Measurements from ENCODE around the gene PHACTR4. TPM values are rescaled to one million over a fixed set of nuclear protein-coding genes. Genes with fewer than 3 reads are reported as not detected.
A peak's percentile ranks its signal among the peaks of the same experiment; 100 is the strongest.

The PHACTR4 gene
- total and polyA plus RNA-seq, 12 donors = 12.0 to 44.8 (median 23.0) TPM

- Histone ChIP-seq H3K4me1 (replicated peaks in 1 of 2) (peaks cover 0 to 5% of the 10 kb centered on the region in 2 donors), H3K9me3 (replicated peaks in 1 of 3) (no peaks in the 10 kb centered on the region), H3K27me3 (no peaks in the 10 kb centered on the region), H3K4me3 (no peak overlapping the region), H3K27ac (no peak overlapping the region), H3K36me3 (replicated peaks in 1 of 2) (peaks cover 0 to 24% of the 10 kb centered on the region in 2 donors)
- intact Hi-C loops (cut with DNase I) = no loop called here
- TF ChIP-seq POLR2A (IDR thresholded peaks at IDR 0.05) (no peak), CTCF (IDR thresholded peaks at IDR 0.05) (no peak)
- WGBS, 4 donors = 82 to 90% (median 89%) methylated on average over 4 of the region's 4 CpGs
- no peak for DNase-seq
These were observed 130.0 kb downstream of the PHACTR4 start for GRCh38 chr1:28499553-28499952.

- intact Hi-C loops (cut with DNase I) = loop anchor here in 1 of 2 donors (10.0 kb wide), 1 partner anchor 87 kb away; no protein-coding TSS in a partner anchor
- DNase-seq = no peak
- H3K4me1 ChIP-seq (replicated peaks in 1 of 2) = peaks cover 0 to 5% of the 10 kb centered on the region in 2 donors
- H3K27ac ChIP-seq = peak overlapping the region in 3 of 5 donors; percentile 11 to 68 (median 59)
- no peaks in the 10 kb centered on the region for H3K27me3 ChIP-seq
- H3K36me3 ChIP-seq (replicated peaks in 1 of 2) = peaks cover 0 to 2% of the 10 kb centered on the region in 2 donors
- 79 to 89% (median 83%) methylated on average over 4 of the region's 4 CpGs for WGBS, 4 donors
- H3K4me3 ChIP-seq = no peak overlapping the region
- TF ChIP-seq CTCF (IDR thresholded peaks at IDR 0.05) (no peak), POLR2A (IDR thresholded peaks at IDR 0.05) (no peak)
- H3K9me3 ChIP-seq (replicated peaks in 1 of 3) = no peaks in the 10 kb centered on the region
These were observed 132.4 kb downstream of the PHACTR4 start for GRCh38 chr1:28501925-28502324.

- Histone ChIP-seq H3K4me3 (no peak overlapping the region), H3K36me3 (replicated peaks in 1 of 2) (peaks cover 0 to 5% of the 10 kb centered on the region in 2 donors), H3K27ac (no peak overlapping the region), H3K4me1 (replicated peaks in 1 of 2) (peaks cover 7 to 15% of the 10 kb centered on the region in 2 donors), H3K27me3 (no peaks in the 10 kb centered on the region), H3K9me3 (replicated peaks in 1 of 3) (no peaks in the 10 kb centered on the region)
- whole genome bisulfite sequencing, 4 donors = 77 to 89% (median 83%) methylated on average over 3 of the region's 3 CpGs
- TF ChIP-seq CTCF (IDR thresholded peaks at IDR 0.05) (no peak), POLR2A (IDR thresholded peaks at IDR 0.05) (no peak)
- DNase-seq = no peak
- intact Hi-C loops (cut with DNase I) = loop anchor here in 1 of 2 donors (10.0 kb wide), 1 partner anchor 88 kb away; no protein-coding TSS in a partner anchor
These were observed 133.6 kb downstream of the PHACTR4 start for GRCh38 chr1:28503117-28503516.

- intact Hi-C loops (cut with DNase I) = loop anchor here (5.0 to 10.0 kb wide), 2 partner anchors 91 to 93 kb away; no protein-coding TSS in a partner anchor
These were observed 136.1 kb downstream of the PHACTR4 start, which contains the start of gene RCC1 for GRCh38 chr1:28505406-28506187. RCC1 (plus strand) TSS chr1:28506043; CDS start chr1:28529867, 23,824 bp downstream.

More at GRCh38 chr1:28505406-28506187, 136.1 kb downstream of the PHACTR4 start, which contains the start of gene RCC1:
- Histone ChIP-seq H3K36me3 (replicated peaks in 1 of 2) (peaks cover 0 to 30% of the 10 kb centered on the region in 2 donors), H3K27ac (peak within 1 kb of the TSS; percentile 40 to 89 (median 72)), H3K4me1 (replicated peaks in 1 of 2) (peaks cover 25 to 40% of the 10 kb centered on the region in 2 donors), H3K4me3 (peak within 1 kb of the TSS; percentile 39 to 89 (median 86)), H3K9me3 (replicated peaks in 1 of 3) (no peaks in the 10 kb centered on the region), H3K27me3 (no peaks in the 10 kb centered on the region)
- 1 to 5% (median 2%) methylated on average over 26 to 41 of the region's 41 CpGs for WGBS, 4 donors
- TF ChIP-seq CTCF (IDR thresholded peaks at IDR 0.05) (no peak), POLR2A (IDR thresholded peaks at IDR 0.05) (peak; percentile 96 to 99)
- peak; percentile 96 to 99 (median 98) for DNase-seq

Measured in adrenal gland (tissue), 12 donors.